ENCODE data around the gene POLR1E.

GRCh38 chr9:37449862-37450632, 35.7 kb upstream of the POLR1E start:
- TF ChIP-seq EZH2phosphoT487 (IDR thresholded peaks at IDR 0.05; ENCODE audit: borderline replicate concordance), result no peak
- no peak for TF ChIP-seq CTCF (conservative IDR thresholded peaks at IDR 0.05; ENCODE audit: low read length)
